NCI-H82 (cell line): ENCODE measurements around the gene TBC1D3G.
"Not testable (repeated sequence)": the region's sequence is repeated elsewhere in the genome, so short reads cannot be mapped to it uniquely, and the experiment has no call there.

Experiments
- DNase-seq: peaks from one replicate; lab custom pipeline; 2025; lab: John Stamatoyannopoulos, UW

TBC1D3G gene

GRCh38 chr17:36323584-36323983, at the start of gene TBC1D3G:
TBC1D3G (plus strand) TSS chr17:36323884; CDS start chr17:36325412, 1,528 bp downstream.
- DNase-seq: not testable (repeated sequence)

DNA sequence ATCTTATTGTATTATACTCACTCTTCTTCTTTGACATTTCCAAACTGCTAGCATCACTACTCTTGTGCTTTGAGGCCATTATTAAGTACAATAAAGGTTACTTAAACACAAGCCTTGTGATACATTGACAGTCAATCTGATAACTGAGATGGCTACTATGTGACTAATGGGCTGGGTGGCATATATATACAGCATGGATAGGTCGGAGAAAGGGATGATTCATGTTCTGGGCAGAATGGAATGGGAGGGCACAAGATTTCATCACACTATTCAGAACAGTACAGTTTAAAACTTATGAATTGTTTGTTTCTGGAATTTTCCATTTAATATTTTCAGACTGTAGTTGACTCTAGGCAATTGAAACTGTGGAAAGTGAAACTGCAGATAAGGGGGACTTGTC, 40.4 kb upstream of the TBC1D3G start:
- DNase-seq: not testable (repeated sequence)

GRCh38 chr17:36284219-36284618, 39.5 kb upstream of the TBC1D3G start:
- DNase-seq: not testable (repeated sequence)

DNA sequence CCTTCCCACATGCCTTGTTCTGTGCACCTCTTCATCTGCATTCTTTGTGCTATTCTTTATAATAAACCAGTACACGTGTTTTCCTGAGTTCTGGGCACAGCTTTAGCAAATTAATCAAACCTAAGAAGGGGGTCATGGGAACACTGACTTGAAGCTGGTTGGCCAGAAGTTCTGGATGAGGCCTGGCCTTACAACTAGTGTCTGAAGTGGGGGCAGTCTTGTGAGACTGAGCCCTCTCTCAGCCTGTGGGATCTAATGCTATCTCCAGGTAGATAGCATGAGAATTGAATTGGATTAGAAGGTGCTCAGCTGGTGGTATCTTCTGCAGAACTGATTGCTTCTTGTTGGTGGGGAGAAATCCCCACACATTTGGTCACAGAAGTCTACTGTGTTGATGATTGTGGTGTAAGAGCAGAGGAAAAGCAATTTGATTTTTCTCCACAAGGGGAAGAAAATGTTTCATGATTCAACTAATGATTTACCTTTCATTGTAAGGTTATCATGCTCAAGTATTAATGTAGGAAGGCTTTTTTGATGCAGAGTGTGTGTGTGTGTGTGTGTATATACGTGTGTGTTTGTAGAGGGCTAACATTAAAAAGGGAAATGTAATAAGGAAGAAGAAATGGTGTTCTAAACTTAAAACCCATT, 33.6 kb upstream of the TBC1D3G start:
- not testable (repeated sequence) for DNase-seq

GRCh38 chr17:36295161-36295560, 28.5 kb upstream of the TBC1D3G start:
- DNase-seq: not testable (repeated sequence)

- DNase-seq: not testable (repeated sequence)
Observed at GRCh38 chr17:36315736-36316135, 7.9 kb upstream of the TBC1D3G start.

GRCh38 chr17:36362496-36362895, 38.8 kb downstream of the TBC1D3G start:
- DNase-seq: not testable (repeated sequence)

DNA sequence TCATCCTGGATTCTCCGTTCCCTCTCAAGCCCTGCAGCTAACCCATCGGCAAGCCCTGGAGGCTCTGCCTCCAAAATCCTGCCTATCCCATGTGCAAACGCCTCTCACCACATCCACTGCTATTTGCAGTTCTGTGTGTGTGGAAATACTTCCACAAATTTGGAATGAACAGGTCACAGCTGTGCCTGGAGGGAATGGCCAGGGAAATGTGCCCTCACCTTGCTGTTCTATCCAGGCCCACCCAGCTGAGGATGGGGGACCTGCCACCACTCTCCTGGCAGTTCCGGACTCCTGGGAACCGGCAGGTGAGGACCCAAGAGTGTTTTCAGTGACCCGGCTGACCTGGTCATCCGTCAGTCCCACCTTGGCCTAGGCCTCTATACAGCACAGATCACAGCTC, 52.3 kb downstream of the TBC1D3G start:
- DNase-seq: not testable (repeated sequence)
